Smooth muscle cell (in vitro differentiated cells): ENCODE results near the gene NKTR. TPM values are rescaled to one million over a fixed set of nuclear protein-coding genes. Genes with fewer than 3 reads are reported as not detected.

ENCODE experiments used
- DNase-seq: peaks from one replicate; lab custom pipeline; 2025; ENCODE audit not compliant: unreplicated experiment; lab: John Stamatoyannopoulos, UW
- H2AFZ ChIP-seq: fragments of 200-600 bp; sonication (generic); 2 replicates; pipeline ENCODE4 v1.6.0; 2016; ENCODE audit warnings: antibody characterized with exemption, low read depth, mild to moderate bottlenecking
- H3F3A ChIP-seq: fragments of 200-600 bp; sonication (generic); 2 replicates; pipeline ENCODE4 v1.6.0; 2017; ENCODE audit warnings: antibody characterized with exemption, low read depth
- H3K27ac ChIP-seq: fragments of 200-600 bp; sonication (generic); 2 replicates; pipeline ENCODE4 v1.5.1; 2016; ENCODE audit warnings: low read depth, mild to moderate bottlenecking
- H3K27me3 ChIP-seq: fragments of 200-600 bp; sonication (generic); 2 replicates; pipeline ENCODE4 v1.6.1; 2016; ENCODE audit warnings: low read depth, mild to moderate bottlenecking
- H3K36me3 ChIP-seq: fragments of 200-600 bp; sonication (generic); 2 replicates; pipeline ENCODE4 v1.5.1; 2016; ENCODE audit warnings: low read depth
- H3K4me1 ChIP-seq: fragments of 200-600 bp; sonication (generic); 2 replicates; pipeline ENCODE4 v1.5.1; 2016; ENCODE audit warnings: low read depth
- H3K4me2 ChIP-seq: fragments of 200-600 bp; sonication (generic); 2 replicates; pipeline ENCODE4 v1.6.0; 2016; ENCODE audit warnings: mild to moderate bottlenecking
- H3K4me3 ChIP-seq: fragments of 200-600 bp; sonication (generic); 2 replicates; pipeline ENCODE4 v1.5.1; 2016; ENCODE audit warnings: mild to moderate bottlenecking
- H3K79me2 ChIP-seq: fragments of 200-600 bp; sonication (generic); 2 replicates; pipeline ENCODE4 v1.6.0; 2016; ENCODE audit warnings: low read depth, mild to moderate bottlenecking
- H3K9ac ChIP-seq: fragments of 200-600 bp; sonication (generic); 2 replicates; pipeline ENCODE4 v1.6.0; 2016; ENCODE audit warnings: low read depth
- H3K9me3 ChIP-seq: fragments of 200-600 bp; sonication (generic); replicated peaks from 2 replicates; pipeline ENCODE4 v1.5.1; 2016; ENCODE audit warnings: low read depth
- H4K20me1 ChIP-seq: fragments of 200-600 bp; sonication (generic); 2 replicates; pipeline ENCODE4 v1.6.0; 2016; ENCODE audit warnings: low read depth
- CTCF ChIP-seq: fragments of 200-600 bp; sonication (generic); IDR thresholded peaks from 2 replicates; pipeline ENCODE4 v1.5.1; 2017; ENCODE audit warnings: borderline replicate concordance, mild to moderate bottlenecking, antibody characterized with exemption; ENCODE audit not compliant: insufficient read depth, poor library complexity, severe bottlenecking
- WGBS: methylation state at CpG from one replicate; pipeline ENCODE4 v1.1.7; 2016; ENCODE audit warnings: low lambda C conversion rate; 5-methylcytosine and 5-hydroxymethylcytosine counted together
- polyA plus RNA-seq: library from polyadenylated mRNA; unstranded; fragments of >200 nt; fragmentation: Nextera tagmentation; extraction: Ambion mirVana; gene quantifications from 2 replicates; pipeline ENCODE4 v1.2.1, GENCODE V29; 2016
- total RNA-seq: library from RNA; depleted of rRNA; stranded (reverse); fragments of >200 nt; gene quantifications from 2 replicates; pipeline ENCODE4 v1.2.3, GENCODE V29; 2014

The NKTR gene
- total and polyA plus RNA-seq, 2 experiments from 2014 or later: 37.1 to 91.3 TPM

DNA sequence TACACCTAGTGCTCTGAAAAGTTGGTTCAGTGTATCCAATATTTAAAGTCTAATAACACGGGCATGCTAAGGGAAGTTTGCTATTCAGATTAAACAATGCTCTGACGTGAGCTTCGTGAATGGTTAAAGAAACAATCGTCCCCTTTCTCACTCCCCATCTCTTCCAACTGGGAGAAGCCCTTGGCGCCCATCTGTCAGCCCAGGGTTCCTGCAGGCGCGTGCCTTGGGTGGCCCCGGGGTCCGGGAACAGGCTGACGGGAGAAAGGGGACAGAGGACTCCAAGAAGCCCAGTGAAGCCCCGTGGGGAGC is 19.1 kb upstream of the NKTR start:
- H3K36me3 ChIP-seq: no peaks in the 10 kb centered on the region
- peak overlapping the region; percentile 86 for H2AFZ ChIP-seq
- peak overlapping the region; percentile 80 for H3K27ac ChIP-seq
- H3K79me2 ChIP-seq: peaks cover 48% of the 10 kb centered on the region
- H3K4me3 ChIP-seq: peak overlapping the region; percentile 78
- DNase-seq: no peak
- H4K20me1 ChIP-seq: no peaks in the 10 kb centered on the region
- TF ChIP-seq CTCF: no peak
- peak overlapping the region; percentile 86 for H3K9ac ChIP-seq
- peak overlapping the region; percentile 96 for H3K4me2 ChIP-seq
- 0% methylated on average over 9 of the region's 11 CpGs for WGBS
- no peaks in the 10 kb centered on the region for H3K27me3 ChIP-seq
- H3K4me1 ChIP-seq: peaks cover 9% of the 10 kb centered on the region
- no peaks in the 10 kb centered on the region for H3K9me3 ChIP-seq
- H3F3A ChIP-seq: no peaks in the 10 kb centered on the region

- no peak for TF ChIP-seq CTCF
- Histone ChIP-seq H3K79me2 (peaks cover 44% of the 10 kb centered on the region), H3F3A (no peaks in the 10 kb centered on the region), H2AFZ (peak within 1 kb of the TSS; percentile 86), H3K27ac (peak within 1 kb of the TSS; percentile 80), H3K4me2 (peak within 1 kb of the TSS; percentile 96), H4K20me1 (no peaks in the 10 kb centered on the region), H3K27me3 (no peaks in the 10 kb centered on the region), H3K9ac (peak within 1 kb of the TSS; percentile 86), H3K9me3 (no peaks in the 10 kb centered on the region), H3K4me3 (peak within 1 kb of the TSS; percentile 78), H3K36me3 (no peaks in the 10 kb centered on the region), H3K4me1 (peaks cover 9% of the 10 kb centered on the region)
- WGBS: under 1% methylated on average over 71 of the region's 77 CpGs
- DNase-seq: peak; percentile 83
These were observed 18.6 kb upstream of the NKTR start, which contains the start of gene SEC22C for GRCh38 chr3:42581709-42582473. SEC22C (minus strand) TSS chr3:42581967; CDS start chr3:42569046, 12,921 bp downstream.

GRCh38 chr3:42582474-42583070 is 17.9 kb upstream of the NKTR start:
- no peak overlapping the region for H3K9ac ChIP-seq
- 2% methylated on average over 3 of the region's 3 CpGs for WGBS

More at GRCh38 chr3:42582474-42583070, 17.9 kb upstream of the NKTR start:
- Histone ChIP-seq H3K9me3 (no peaks in the 10 kb centered on the region), H3K79me2 (peaks cover 37% of the 10 kb centered on the region), H3K4me3 (peak overlapping the region; percentile 78), H4K20me1 (no peaks in the 10 kb centered on the region), H3K36me3 (no peaks in the 10 kb centered on the region), H3K27me3 (no peaks in the 10 kb centered on the region), H2AFZ (peak overlapping the region; percentile 86), H3K4me2 (peak overlapping the region; percentile 96), H3F3A (no peaks in the 10 kb centered on the region), H3K4me1 (peaks cover 9% of the 10 kb centered on the region), H3K27ac (no peak overlapping the region)
- TF ChIP-seq CTCF: no peak
- no peak for DNase-seq
